Choroid plexus epithelial cell (primary cell): Measurements from ENCODE around the gene HAPLN2.

Source experiments
- DNase-seq: peaks from one replicate; pipeline ENCODE4 v3.0.0-alpha.2; 2010; ENCODE audit warnings: low read depth
- H3K4me3 ChIP-seq: 2 replicates; pipeline ENCODE4 v1.5.1; 2011; ENCODE audit warnings: low read depth, mild to moderate bottlenecking, control low read depth, low read length, moderate library complexity
- TF ChIP-seq, protein P1 (sequence below): conservative IDR thresholded peaks from 2 replicates; pipeline ENCODE4 v1.5.1; 2011; ENCODE audit warnings: low read depth, mild to moderate bottlenecking, control low read depth, inconsistent platforms, low read length, moderate library complexity

The HAPLN2 gene

GRCh38 chr1:156671804-156672203 is 52.6 kb downstream of the HAPLN2 start:
- TF ChIP-seq, protein P1, sequence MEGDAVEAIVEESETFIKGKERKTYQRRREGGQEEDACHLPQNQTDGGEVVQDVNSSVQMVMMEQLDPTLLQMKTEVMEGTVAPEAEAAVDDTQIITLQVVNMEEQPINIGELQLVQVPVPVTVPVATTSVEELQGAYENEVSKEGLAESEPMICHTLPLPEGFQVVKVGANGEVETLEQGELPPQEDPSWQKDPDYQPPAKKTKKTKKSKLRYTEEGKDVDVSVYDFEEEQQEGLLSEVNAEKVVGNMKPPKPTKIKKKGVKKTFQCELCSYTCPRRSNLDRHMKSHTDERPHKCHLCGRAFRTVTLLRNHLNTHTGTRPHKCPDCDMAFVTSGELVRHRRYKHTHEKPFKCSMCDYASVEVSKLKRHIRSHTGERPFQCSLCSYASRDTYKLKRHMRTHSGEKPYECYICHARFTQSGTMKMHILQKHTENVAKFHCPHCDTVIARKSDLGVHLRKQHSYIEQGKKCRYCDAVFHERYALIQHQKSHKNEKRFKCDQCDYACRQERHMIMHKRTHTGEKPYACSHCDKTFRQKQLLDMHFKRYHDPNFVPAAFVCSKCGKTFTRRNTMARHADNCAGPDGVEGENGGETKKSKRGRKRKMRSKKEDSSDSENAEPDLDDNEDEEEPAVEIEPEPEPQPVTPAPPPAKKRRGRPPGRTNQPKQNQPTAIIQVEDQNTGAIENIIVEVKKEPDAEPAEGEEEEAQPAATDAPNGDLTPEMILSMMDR: no peak
- no peak for DNase-seq
- no peak overlapping the region for H3K4me3 ChIP-seq

- TF ChIP-seq, protein P1: no peak
- no peak overlapping the region for H3K4me3 ChIP-seq
- no peak for DNase-seq
Observed at GRCh38 chr1:156673387-156674121, 54.3 kb downstream of the HAPLN2 start.
